ENCODE data around the gene CALHM5. TPM values are rescaled to one million over a fixed set of nuclear protein-coding genes. Genes with fewer than 3 reads are reported as not detected.

CALHM5 gene
- total RNA-seq, 4 donors from 2014 or later: 1.8 to 2.9 (median 2.4) TPM

- Histone ChIP-seq H3K4me3 (no peak overlapping the region), H3K36me3 (no peaks in the 10 kb centered on the region), H3K4me1 (no peaks in the 10 kb centered on the region), H3K27me3 (no peaks in the 10 kb centered on the region), H3K9me3 (no peaks in the 10 kb centered on the region), H3K27ac (no peak overlapping the region)
- DNase-seq: no peak
- intact Hi-C loops (cut with DNase I; ENCODE audit: low total_unique reads): no loop called here
- TF ChIP-seq CTCF (IDR thresholded peaks at IDR 0.05): no peak
- TF ChIP-seq POLR2A (IDR thresholded peaks at IDR 0.05): no peak
Observed at GRCh38 chr6:116556814-116557415, 45.5 kb downstream of the CALHM5 start.

GRCh38 chr6:116557893-116558292 lies 46.5 kb downstream of the CALHM5 start:
- no peaks in the 10 kb centered on the region for H3K9me3 ChIP-seq
- no peaks in the 10 kb centered on the region for H3K36me3 ChIP-seq
- no peaks in the 10 kb centered on the region for H3K27me3 ChIP-seq
- TF ChIP-seq POLR2A (IDR thresholded peaks at IDR 0.05): no peak
- TF ChIP-seq CTCF (IDR thresholded peaks at IDR 0.05): no peak
- no peak overlapping the region for H3K4me3 ChIP-seq
- no peak overlapping the region for H3K27ac ChIP-seq
- no peaks in the 10 kb centered on the region for H3K4me1 ChIP-seq
- no peak for DNase-seq
- intact Hi-C loops (cut with DNase I; ENCODE audit: low total_unique reads): no loop called here

- Histone ChIP-seq H3K4me3 (no peak overlapping the region), H3K36me3 (no peaks in the 10 kb centered on the region), H3K9me3 (no peaks in the 10 kb centered on the region), H3K4me1 (no peaks in the 10 kb centered on the region), H3K27me3 (no peaks in the 10 kb centered on the region), H3K27ac (no peak overlapping the region)
- no peak for DNase-seq
- intact Hi-C loops (cut with DNase I; ENCODE audit: low total_unique reads): no loop called here
- no peak for TF ChIP-seq CTCF (IDR thresholded peaks at IDR 0.05)
- no peak for TF ChIP-seq POLR2A (IDR thresholded peaks at IDR 0.05)
Observed at GRCh38 chr6:116560130-116560529, 48.7 kb downstream of the CALHM5 start.

- Histone ChIP-seq H3K27me3 (no peaks in the 10 kb centered on the region), H3K4me3 (peak overlapping the region in 1 of 2 donors; percentile 31), H3K9me3 (no peaks in the 10 kb centered on the region), H3K36me3 (no peaks in the 10 kb centered on the region), H3K27ac (no peak overlapping the region), H3K4me1 (no peaks in the 10 kb centered on the region)
- TF ChIP-seq POLR2A (IDR thresholded peaks at IDR 0.05) (no peak), CTCF (IDR thresholded peaks at IDR 0.05) (peak; percentile 77 to 92 (median 84))
- intact Hi-C loops (cut with DNase I; ENCODE audit: low total_unique reads): no loop called here
- DNase-seq: peak; percentile 74 to 82
Observed at GRCh38 chr6:116561377-116562018, 50.1 kb downstream of the CALHM5 start.

GRCh38 chr6:116562019-116562403 lies 50.6 kb downstream of the CALHM5 start:
- no peak for DNase-seq
- H3K27me3 ChIP-seq: no peaks in the 10 kb centered on the region
- no peaks in the 10 kb centered on the region for H3K9me3 ChIP-seq
- H3K4me1 ChIP-seq: no peaks in the 10 kb centered on the region
- intact Hi-C loops (cut with DNase I; ENCODE audit: low total_unique reads): no loop called here
- no peaks in the 10 kb centered on the region for H3K36me3 ChIP-seq
- H3K27ac ChIP-seq: no peak overlapping the region
- TF ChIP-seq POLR2A (IDR thresholded peaks at IDR 0.05) (no peak), CTCF (IDR thresholded peaks at IDR 0.05) (no peak)
- no peak overlapping the region for H3K4me3 ChIP-seq
